ENCODE results near the gene PCDH1. TPM values are rescaled to one million over a fixed set of nuclear protein-coding genes. Genes with fewer than 3 reads are reported as not detected.
"Not testable (repeated sequence)": the region's sequence is repeated elsewhere in the genome, so short reads cannot be mapped to it uniquely, and the experiment has no call there.

The PCDH1 gene
- total RNA-seq, 1 donor from 2014 or later: 85.4 TPM

GRCh38 chr5:141898448-141899049, 20.3 kb upstream of the PCDH1 start:
- no peak for TF ChIP-seq CTCF (IDR thresholded peaks at IDR 0.05)
- H3K4me1 Mint-ChIP-seq (ENCODE audit: low read depth): no peaks in the 10 kb centered on the region
- H3K27ac Mint-ChIP-seq (ENCODE audit: unreplicated experiment): no peak overlapping the region
- H3K4me3 Mint-ChIP-seq (ENCODE audit: unreplicated experiment): no peak overlapping the region
- no peak for DNase-seq (ENCODE audit: low spot score)
- H3K9me3 Mint-ChIP-seq (ENCODE audit: low read depth): no peaks in the 10 kb centered on the region
- peaks cover 13% of the 10 kb centered on the region for H3K27me3 Mint-ChIP-seq (ENCODE audit: low read depth)
- peaks cover 2% of the 10 kb centered on the region for H3K36me3 Mint-ChIP-seq (ENCODE audit: low read depth)

- no peak for TF ChIP-seq CTCF (IDR thresholded peaks at IDR 0.05)
- H3K9me3 Mint-ChIP-seq (ENCODE audit: low read depth): no peaks in the 10 kb centered on the region
- H3K36me3 Mint-ChIP-seq (ENCODE audit: low read depth): peaks cover 2% of the 10 kb centered on the region
- H3K27me3 Mint-ChIP-seq (ENCODE audit: low read depth): peaks cover 10% of the 10 kb centered on the region
- no peak overlapping the region for H3K27ac Mint-ChIP-seq (ENCODE audit: unreplicated experiment)
- H3K4me3 Mint-ChIP-seq (ENCODE audit: unreplicated experiment): no peak overlapping the region
- H3K4me1 Mint-ChIP-seq (ENCODE audit: low read depth): no peaks in the 10 kb centered on the region
- DNase-seq (ENCODE audit: low spot score): no peak
These were observed 19.2 kb upstream of the PCDH1 start for GRCh38 chr5:141897425-141897824.

- not testable (repeated sequence) for H3K36me3 Mint-ChIP-seq (ENCODE audit: low read depth); H3K27ac Mint-ChIP-seq (ENCODE audit: unreplicated experiment); H3K4me3 Mint-ChIP-seq (ENCODE audit: unreplicated experiment); H3K9me3 Mint-ChIP-seq (ENCODE audit: low read depth); H3K4me1 Mint-ChIP-seq (ENCODE audit: low read depth); DNase-seq (ENCODE audit: low spot score)
- H3K27me3 Mint-ChIP-seq (ENCODE audit: low read depth): peaks cover 16% of the 10 kb centered on the region
These were observed 12.2 kb upstream of the PCDH1 start for GRCh38 chr5:141890429-141890828.

GRCh38 chr5:141889282-141889871, 11.2 kb upstream of the PCDH1 start:
- Mint-ChIP-seq H3K4me3 (ENCODE audit: unreplicated experiment) (no peak overlapping the region), H3K4me1 (ENCODE audit: low read depth) (no peaks in the 10 kb centered on the region), H3K27ac (ENCODE audit: unreplicated experiment) (no peak overlapping the region), H3K27me3 (ENCODE audit: low read depth) (peaks cover 25% of the 10 kb centered on the region), H3K36me3 (ENCODE audit: low read depth) (no peaks in the 10 kb centered on the region), H3K9me3 (ENCODE audit: low read depth) (no peaks in the 10 kb centered on the region)
- DNase-seq (ENCODE audit: low spot score): no peak
- TF ChIP-seq CTCF (IDR thresholded peaks at IDR 0.05): peak; percentile 71

- H3K4me1 Mint-ChIP-seq (ENCODE audit: low read depth): peaks cover 15% of the 10 kb centered on the region
- DNase-seq (ENCODE audit: low spot score): no peak
- H3K27me3 Mint-ChIP-seq (ENCODE audit: low read depth): peaks cover 52% of the 10 kb centered on the region
These were observed 5.7 kb upstream of the PCDH1 start for GRCh38 chr5:141883892-141884318.

More at GRCh38 chr5:141883892-141884318, 5.7 kb upstream of the PCDH1 start:
- Mint-ChIP-seq H3K27ac (ENCODE audit: unreplicated experiment) (no peak overlapping the region), H3K9me3 (ENCODE audit: low read depth) (no peaks in the 10 kb centered on the region), H3K36me3 (ENCODE audit: low read depth) (no peaks in the 10 kb centered on the region), H3K4me3 (ENCODE audit: unreplicated experiment) (no peak overlapping the region)
- TF ChIP-seq CTCF (IDR thresholded peaks at IDR 0.05): no peak
